K562 (cell line): ENCODE results near the gene HRH4. TPM values are rescaled to one million over a fixed set of nuclear protein-coding genes. Genes with fewer than 3 reads are reported as not detected.

Source experiments
- ATAC-seq: fragments of 200-7000 bp; cut with Tn5 transposase; 3 replicates; pipeline ENCODE4 v1.9.1; 2020; ENCODE audit warnings: moderate library complexity
- BruUV-seq: library from RNA; stranded (reverse); fragments of 400-500 nt; replicated peaks from 2 replicates; lab custom pipeline; 2021; lab: Mats Ljungman, UMichigan
- CTCF ChIA-PET: fragments of 300-600 bp; formaldehyde crosslinking; extraction: SDS; loops from one replicate; lab custom pipeline; 2021; ENCODE audit warnings: low intra/inter-chr PET ratio; lab: Yijun Ruan, JAX
- POLR2A ChIA-PET: fragments of 300-600, 350-650 bp; sonication (Branson Sonifier 250); formaldehyde crosslinking; extraction: SDS; loops from one replicate; lab custom pipeline; 2021; ENCODE audit warnings: antibody characterized with exemption, inconsistent platforms; lab: Yijun Ruan, JAX
- DNase-seq, 4 experiments: peaks; one replicate each; pipeline versions ENCODE4 v3.0.0 to v3.0.0-alpha.2; 2011 to 2018; ENCODE audit warnings: low spot score in 3 of 4, mixed read lengths in 3 of 4; ENCODE audit errors: extremely low read depth in 1 of 4
- FAIRE-seq: peaks from 2 replicates; lab custom pipeline; 2011; peaks lifted over from hg19 to GRCh38; lab: Jason Lieb, UNC
- H2AFZ ChIP-seq: 2 replicates; pipeline ENCODE4 v1.6.0; 2011; ENCODE audit warnings: low read depth, low read length, control low read depth, inconsistent platforms
- H3K27ac ChIP-seq: fragments of 200-600 bp; 3 replicates; pipeline ENCODE4 v1.8.0; 2011; ENCODE audit warnings: low read depth, mild to moderate bottlenecking, control low read depth, inconsistent platforms, low read length, moderate library complexity, mixed read lengths; ENCODE audit errors: extremely low read depth
- H3K27me3 ChIP-seq, 2 experiments: fragments of 300-600 bp in 1 of 2; 2 replicates in 1 of 2; 3 replicates in 1 of 2; pipeline versions ENCODE4 v1.6.0 to v1.8.0; 2011; ENCODE audit warnings: inconsistent platforms in 2 of 2, low read length in 2 of 2, mild to moderate bottlenecking in 1 of 2, mixed read lengths in 1 of 2, moderate library complexity in 1 of 2; ENCODE audit not compliant: control insufficient read depth in 2 of 2, insufficient read depth in 2 of 2
- H3K36me3 ChIP-seq: fragments of 300-600 bp; 3 replicates; pipeline ENCODE4 v1.8.0; 2011; ENCODE audit warnings: mild to moderate bottlenecking, low read length, inconsistent platforms; ENCODE audit not compliant: control insufficient read depth, insufficient read depth
- H3K4me1 ChIP-seq, 2 experiments: fragments of 200-600 bp in 1 of 2; replicated peaks in 1 of 2; 2 replicates in 1 of 2; 3 replicates in 1 of 2; pipeline versions ENCODE4 v1.5.1 to v1.8.0; 2011; ENCODE audit warnings: inconsistent platforms in 2 of 2, low read length in 2 of 2, mild to moderate bottlenecking in 1 of 2, mixed read lengths in 1 of 2, moderate library complexity in 1 of 2; ENCODE audit not compliant: control insufficient read depth in 2 of 2, insufficient read depth in 2 of 2
- H3K4me2 ChIP-seq: 2 replicates; pipeline ENCODE4 v1.6.1; 2011; ENCODE audit warnings: low read length, control low read depth, inconsistent platforms, mixed read lengths; ENCODE audit not compliant: insufficient read depth
- H3K4me3 ChIP-seq: fragments of 200-600 bp; sonication (generic), shearing (Covaris generic); 2 replicates; pipeline ENCODE4 v1.5.1; 2016; ENCODE audit warnings: control low read depth, inconsistent platforms
- H3K79me2 ChIP-seq: fragments of 200-600 bp; 3 replicates; pipeline ENCODE4 v1.8.0; 2011; ENCODE audit warnings: low read length, inconsistent platforms; ENCODE audit not compliant: control insufficient read depth, insufficient read depth
- H3K9ac ChIP-seq, 2 experiments: 2 replicates each; pipeline versions ENCODE4 v1.6.0 to v1.6.1; 2011; ENCODE audit warnings: low read depth in 2 of 2, low read length in 2 of 2, control low read depth in 1 of 2, inconsistent platforms in 1 of 2, mild to moderate bottlenecking in 1 of 2, mixed read lengths in 1 of 2; ENCODE audit not compliant: insufficient read depth in 1 of 2
- H3K9me1 ChIP-seq: one replicate; pipeline ENCODE4 v1.6.0; 2011; ENCODE audit warnings: inconsistent platforms, mild to moderate bottlenecking, low read length, moderate library complexity; ENCODE audit not compliant: control insufficient read depth, insufficient read depth
- H3K9me3 ChIP-seq: replicated peaks from 2 replicates; pipeline ENCODE4 v1.5.1; 2011; ENCODE audit warnings: low read depth, low read length, inconsistent platforms; ENCODE audit not compliant: control insufficient read depth, insufficient read depth
- H4K20me1 ChIP-seq: replicated peaks from 2 replicates; pipeline ENCODE4 v1.6.1; 2011; ENCODE audit warnings: low read length, inconsistent platforms, mixed read lengths; ENCODE audit not compliant: control insufficient read depth, insufficient read depth
- HNRNPLL ChIP-seq: fragments of 200-400 bp; formaldehyde crosslinking; IDR thresholded peaks from 2 replicates; pipeline ENCODE4 v1.6.1; 2017; ENCODE audit warnings: low read length, low read depth, mild to moderate bottlenecking; ENCODE audit not compliant: poor library complexity, severe bottlenecking
- LCOR ChIP-seq: sonication (generic); formaldehyde crosslinking; IDR thresholded peaks from 2 replicates; pipeline ENCODE4 v1.8.0; 2022; ENCODE audit warnings: mild to moderate bottlenecking, missing genetic modification reagents
- LEF1 ChIP-seq: fragments of 450-650 bp; IDR thresholded peaks from 2 replicates; pipeline ENCODE4 v1.6.1; 2016; ENCODE audit warnings: mild to moderate bottlenecking
- TCF3 ChIP-seq: sonication (generic); formaldehyde crosslinking; IDR thresholded peaks from 2 replicates; pipeline ENCODE4 v1.4.0; 2020; ENCODE audit warnings: mild to moderate bottlenecking, missing genetic modification reagents
- WGBS: fragments of 100-300 bp; shearing (Covaris generic); methylation state at CpG from one replicate; pipeline ENCODE4 v1.1.6; 2016; ENCODE audit warnings: low coverage, mixed read lengths; ENCODE audit not compliant: insufficient coverage; ENCODE audit errors: missing lambda C conversion rate; 5-methylcytosine and 5-hydroxymethylcytosine counted together
- in situ Hi-C: fragments of 300-500 bp; cut with MboI; formaldehyde crosslinking; loops from 4 replicates; pipeline ENCODE4 v1.15.0; 2018; ENCODE audit warnings: inconsistent platforms, mixed read lengths
- intact Hi-C: fragments of 100-400 bp; cut with micrococcal nuclease; formaldehyde crosslinking; loops from 2 replicates; pipeline ENCODE4 v1.14.2; 2022
- polyA plus RNA-seq, 8 experiments: library from polyadenylated mRNA; depleted of rRNA in 4 of 8; stranded (reverse) in 5 of 8; unstranded in 3 of 8; fragments of >200 nt; fragmentation: Nextera tagmentation in 2 of 8; fragmentation: Illumina TruSeq in 1 of 8; extraction: Ambion mirVana in 2 of 8; extraction: Trizol in 1 of 8; gene quantifications; 2 replicates each; pipeline versions ENCODE4 v1.2.1 to v1.2.3, GENCODE V29; 2011 to 2014; ENCODE audit warnings: inconsistent platforms in 1 of 8, missing spikeins in 1 of 8
- total RNA-seq, 7 experiments: library from RNA; depleted of rRNA in 6 of 7; stranded (reverse); fragments of >200 nt in 6 of 7; fragmentation: Illumina TruSeq in 2 of 7; extraction: Trizol in 2 of 7; gene quantifications; 2 replicates each; pipeline versions ENCODE4 v1.2.1 to v1.2.3, GENCODE V29; 2011 to 2021; ENCODE audit warnings: low replicate concordance in 1 of 7
- TF ChIP-seq, protein P1 (sequence below): sonication (generic); formaldehyde crosslinking; IDR thresholded peaks from 2 replicates; pipeline ENCODE4 v1.8.0; 2023; ENCODE audit warnings: mild to moderate bottlenecking, missing genetic modification reagents

Gene HRH4
- total and polyA plus RNA-seq, 9 of the 15 experiments (the other 6 are each of a cell fraction or from before 2014, with no cell fraction given): not detected

DNA sequence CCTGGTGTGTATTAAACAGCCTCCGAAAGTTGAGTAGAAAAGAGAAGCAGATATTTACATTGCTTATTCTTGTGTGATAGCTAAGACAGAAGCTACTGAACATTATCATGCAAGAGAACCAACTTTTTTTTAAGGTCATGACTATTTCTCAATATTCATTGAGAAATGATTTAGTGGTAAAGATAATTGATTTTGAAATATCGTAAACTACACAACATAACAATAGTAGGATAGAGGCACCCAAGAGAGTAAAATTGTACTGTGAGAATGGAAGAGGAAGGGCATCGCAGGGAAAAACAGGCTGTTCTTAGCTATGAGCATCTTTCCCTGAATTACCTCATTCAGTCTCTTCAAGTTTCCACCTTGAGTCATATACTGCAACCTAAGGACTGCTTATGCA lies 25.2 kb downstream of the HRH4 start (continued):
- TF ChIP-seq, protein P1, sequence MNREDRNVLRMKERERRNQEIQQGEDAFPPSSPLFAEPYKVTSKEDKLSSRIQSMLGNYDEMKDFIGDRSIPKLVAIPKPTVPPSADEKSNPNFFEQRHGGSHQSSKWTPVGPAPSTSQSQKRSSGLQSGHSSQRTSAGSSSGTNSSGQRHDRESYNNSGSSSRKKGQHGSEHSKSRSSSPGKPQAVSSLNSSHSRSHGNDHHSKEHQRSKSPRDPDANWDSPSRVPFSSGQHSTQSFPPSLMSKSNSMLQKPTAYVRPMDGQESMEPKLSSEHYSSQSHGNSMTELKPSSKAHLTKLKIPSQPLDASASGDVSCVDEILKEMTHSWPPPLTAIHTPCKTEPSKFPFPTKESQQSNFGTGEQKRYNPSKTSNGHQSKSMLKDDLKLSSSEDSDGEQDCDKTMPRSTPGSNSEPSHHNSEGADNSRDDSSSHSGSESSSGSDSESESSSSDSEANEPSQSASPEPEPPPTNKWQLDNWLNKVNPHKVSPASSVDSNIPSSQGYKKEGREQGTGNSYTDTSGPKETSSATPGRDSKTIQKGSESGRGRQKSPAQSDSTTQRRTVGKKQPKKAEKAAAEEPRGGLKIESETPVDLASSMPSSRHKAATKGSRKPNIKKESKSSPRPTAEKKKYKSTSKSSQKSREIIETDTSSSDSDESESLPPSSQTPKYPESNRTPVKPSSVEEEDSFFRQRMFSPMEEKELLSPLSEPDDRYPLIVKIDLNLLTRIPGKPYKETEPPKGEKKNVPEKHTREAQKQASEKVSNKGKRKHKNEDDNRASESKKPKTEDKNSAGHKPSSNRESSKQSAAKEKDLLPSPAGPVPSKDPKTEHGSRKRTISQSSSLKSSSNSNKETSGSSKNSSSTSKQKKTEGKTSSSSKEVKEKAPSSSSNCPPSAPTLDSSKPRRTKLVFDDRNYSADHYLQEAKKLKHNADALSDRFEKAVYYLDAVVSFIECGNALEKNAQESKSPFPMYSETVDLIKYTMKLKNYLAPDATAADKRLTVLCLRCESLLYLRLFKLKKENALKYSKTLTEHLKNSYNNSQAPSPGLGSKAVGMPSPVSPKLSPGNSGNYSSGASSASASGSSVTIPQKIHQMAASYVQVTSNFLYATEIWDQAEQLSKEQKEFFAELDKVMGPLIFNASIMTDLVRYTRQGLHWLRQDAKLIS: no peak
- TF ChIP-seq LCOR (CRISPR knock-in tag): no peak
- no peak for TF ChIP-seq HNRNPLL
- TF ChIP-seq TCF3 (CRISPR knock-in tag): no peak

DNA sequence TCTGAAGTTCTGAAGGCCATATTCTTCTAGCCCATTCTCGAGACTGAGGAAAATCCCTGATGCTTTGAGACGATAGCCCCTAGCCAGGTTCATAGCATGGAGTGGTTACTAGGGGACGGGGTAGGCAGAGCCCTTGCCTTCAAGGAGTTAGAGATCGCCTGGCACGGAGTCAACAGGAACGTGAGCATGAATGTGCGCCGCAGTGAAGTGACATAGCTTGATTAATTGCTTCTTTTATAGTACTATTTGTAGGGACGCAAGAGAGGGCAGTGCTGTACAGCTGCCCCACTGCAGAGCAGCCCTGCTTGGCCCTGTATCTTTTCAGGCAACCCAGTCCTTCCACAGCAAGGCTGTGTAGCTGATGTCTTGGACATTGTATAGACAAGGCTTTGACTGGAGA lies 26.2 kb downstream of the HRH4 start:
- no peak for DNase-seq
- no peak overlapping the region for H3K27ac ChIP-seq
- 0% methylated on average over 9 of the region's 9 CpGs for WGBS
- no peak for ATAC-seq
- H3K4me2 ChIP-seq: no peak overlapping the region
- no peak for TF ChIP-seq LEF1
- POLR2A ChIA-PET: no interaction called here
- H3K9ac ChIP-seq: no peak overlapping the region
- H4K20me1 ChIP-seq: no peaks in the 10 kb centered on the region
- no peaks in the 10 kb centered on the region for H3K4me1 ChIP-seq
- no peak overlapping the region for H3K4me3 ChIP-seq
- CTCF ChIA-PET: no interaction called here
- FAIRE-seq: no peak
- H3K79me2 ChIP-seq: no peaks in the 10 kb centered on the region
- in situ Hi-C loops (loop anchor here (5.0 to 10.0 kb wide), 2 partner anchors 129 to 312 kb away; no protein-coding TSS in a partner anchor), intact Hi-C loops (loop anchor here (1.0 to 10.0 kb wide), 2 partner anchors 62 to 240 kb away; partner anchors contain the start of gene IMPACT)
- no peaks in the 10 kb centered on the region for H3K9me1 ChIP-seq
- no peak overlapping the region for H2AFZ ChIP-seq
- no peaks in the 10 kb centered on the region for H3K36me3 ChIP-seq
- BruUV-seq: no TSS peak
- no peaks in the 10 kb centered on the region for H3K9me3 ChIP-seq
- peaks cover 0 to 8% of the 10 kb centered on the region in 2 experiments; a peak in 1 of 5 replicates for H3K27me3 ChIP-seq
